GM19324 (cell line): ENCODE results near the gene HLA-DMB.

Source experiments
- ATAC-seq: cut with Tn5 transposase; IDR thresholded peaks from one replicate; pipeline ENCODE4 v1.9.1; 2021; ENCODE audit warnings: mild to moderate bottlenecking, moderate library complexity; ENCODE audit not compliant: unreplicated experiment, low FRiP score

Gene HLA-DMB

DNA sequence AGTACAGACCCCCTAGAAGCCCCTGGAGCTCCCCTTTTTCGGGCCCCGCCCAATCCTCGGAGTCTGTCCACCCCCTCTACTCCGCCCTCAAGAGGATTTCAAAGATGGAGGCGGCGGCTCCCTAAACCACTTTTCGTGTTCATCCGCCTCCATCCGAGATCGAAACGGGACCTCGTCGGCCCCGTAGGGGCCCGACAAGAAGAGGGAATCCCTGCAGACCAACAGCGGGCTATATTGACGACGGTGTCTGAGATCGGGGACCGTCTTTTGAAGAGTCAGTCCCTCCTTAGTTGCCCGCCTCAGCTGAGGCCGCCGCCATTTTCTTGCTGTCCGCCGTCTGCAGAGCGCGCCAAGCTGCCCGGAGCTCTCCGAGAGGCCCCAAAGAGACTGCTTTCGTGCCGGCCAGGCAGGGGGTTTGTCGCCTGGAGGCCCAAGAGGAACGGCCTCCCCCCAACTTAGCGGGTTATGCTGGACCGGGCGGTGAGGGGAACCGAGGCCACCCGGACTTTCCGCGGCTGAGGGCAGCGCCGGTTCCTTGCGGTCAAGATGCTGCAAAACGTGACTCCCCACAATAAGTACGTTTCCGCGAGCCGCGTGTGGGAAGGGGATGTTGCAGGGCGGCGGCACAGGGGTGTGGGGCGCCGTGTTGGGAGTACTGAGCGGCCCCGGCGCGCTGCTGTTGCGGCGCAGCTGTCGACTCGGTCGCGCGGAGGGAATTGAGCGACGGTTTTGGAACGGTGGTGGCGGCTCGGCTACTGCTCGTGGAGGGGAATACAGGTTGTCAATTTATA is 31.7 kb upstream of the HLA-DMB start:
- no peak for ATAC-seq

DNA sequence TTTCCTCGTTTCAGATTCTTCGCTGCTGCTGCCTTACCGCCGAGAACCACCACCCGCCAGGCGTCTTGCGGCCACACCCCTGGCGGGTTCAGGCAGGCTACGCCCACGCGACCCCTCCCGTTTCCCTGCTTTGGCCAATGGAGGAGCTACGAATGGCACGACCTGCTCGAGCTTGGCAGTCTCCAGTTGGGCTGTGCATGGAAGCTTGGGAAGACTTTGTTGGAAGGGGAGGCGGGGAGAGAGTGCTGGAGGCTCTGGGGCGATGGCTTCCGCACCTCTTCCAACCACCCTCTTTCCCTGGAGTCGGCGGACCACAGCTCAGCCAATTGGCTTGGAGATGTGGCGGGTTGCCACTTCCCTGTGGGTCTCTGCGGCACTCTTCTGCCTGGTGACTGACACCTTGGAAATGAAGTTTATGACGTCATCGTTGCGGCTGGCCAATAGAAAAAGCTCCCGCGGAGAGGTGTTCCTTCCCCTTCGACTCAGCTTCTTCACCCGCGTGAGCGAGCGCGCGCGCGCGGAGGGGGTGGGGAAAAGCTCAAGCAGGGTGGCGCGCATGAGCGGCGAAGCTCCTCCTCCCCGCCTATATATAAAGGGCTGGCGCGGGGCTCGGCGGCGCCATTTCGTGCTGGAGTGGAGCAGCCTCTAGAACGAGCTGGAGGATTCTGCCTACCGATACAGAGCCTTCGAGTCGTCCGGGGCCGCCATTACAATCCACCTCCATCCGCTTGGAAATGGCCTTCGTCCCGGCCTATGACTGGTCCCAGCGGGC is 30.9 kb upstream of the HLA-DMB start:
- peak; percentile 49 for ATAC-seq

DNA sequence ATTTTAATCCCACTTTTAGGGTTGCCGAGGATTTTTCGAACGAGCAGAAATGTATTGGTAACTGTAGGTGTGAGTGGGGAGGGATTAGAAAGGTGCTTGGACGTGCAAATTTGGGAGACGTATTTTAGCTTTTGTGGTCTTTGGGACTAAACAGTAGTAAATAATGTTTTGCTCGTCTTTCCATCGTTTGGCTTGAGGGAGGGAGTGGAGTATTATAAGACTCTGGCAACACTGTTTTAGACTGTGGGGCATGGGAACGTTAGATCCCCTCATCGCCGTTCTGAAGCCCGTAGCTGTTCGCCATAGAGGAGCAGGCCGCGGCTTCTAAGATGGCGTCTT is 30.4 kb upstream of the HLA-DMB start:
- ATAC-seq = no peak

DNA sequence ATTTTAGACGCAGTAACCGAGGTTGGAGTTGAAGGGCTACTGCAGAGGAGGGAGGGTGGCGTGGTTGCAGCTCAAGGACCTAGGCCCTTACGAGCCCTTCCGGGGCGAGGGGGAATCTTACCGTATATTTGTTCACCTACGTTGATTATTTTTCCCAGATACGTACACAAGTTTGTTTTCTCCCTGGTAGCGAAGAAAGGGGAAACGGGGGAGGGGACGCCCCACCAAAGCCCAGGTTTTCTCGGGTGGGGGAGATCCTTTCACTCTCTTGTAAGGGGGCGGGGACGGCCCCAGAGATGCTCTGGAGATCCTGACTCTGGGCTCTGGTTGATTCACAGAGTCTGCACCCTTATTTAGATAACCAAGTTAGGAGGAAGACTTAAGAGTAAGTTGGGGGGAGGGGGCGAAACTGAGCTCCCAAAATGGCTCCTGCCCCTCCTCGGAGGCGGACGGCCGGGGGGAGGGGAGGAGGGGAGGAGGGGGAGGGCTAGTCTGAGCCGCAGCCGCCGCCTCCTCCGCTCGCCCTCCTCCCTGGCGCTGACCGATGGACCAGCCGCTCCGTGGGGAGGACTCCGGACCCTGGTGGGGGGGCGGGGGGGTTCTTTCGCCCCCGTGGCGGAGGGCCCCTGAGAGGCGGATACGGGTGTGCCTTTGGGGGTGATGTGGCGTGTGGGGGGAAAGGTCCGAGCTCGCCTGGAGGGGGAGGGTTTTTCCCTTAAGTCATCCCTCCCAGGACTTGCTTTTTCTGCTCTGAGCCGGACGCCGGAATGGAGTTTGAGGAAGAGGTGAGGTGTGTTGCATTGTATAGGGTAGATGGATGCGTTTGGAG is 29.8 kb upstream of the HLA-DMB start:
- ATAC-seq = no peak

DNA sequence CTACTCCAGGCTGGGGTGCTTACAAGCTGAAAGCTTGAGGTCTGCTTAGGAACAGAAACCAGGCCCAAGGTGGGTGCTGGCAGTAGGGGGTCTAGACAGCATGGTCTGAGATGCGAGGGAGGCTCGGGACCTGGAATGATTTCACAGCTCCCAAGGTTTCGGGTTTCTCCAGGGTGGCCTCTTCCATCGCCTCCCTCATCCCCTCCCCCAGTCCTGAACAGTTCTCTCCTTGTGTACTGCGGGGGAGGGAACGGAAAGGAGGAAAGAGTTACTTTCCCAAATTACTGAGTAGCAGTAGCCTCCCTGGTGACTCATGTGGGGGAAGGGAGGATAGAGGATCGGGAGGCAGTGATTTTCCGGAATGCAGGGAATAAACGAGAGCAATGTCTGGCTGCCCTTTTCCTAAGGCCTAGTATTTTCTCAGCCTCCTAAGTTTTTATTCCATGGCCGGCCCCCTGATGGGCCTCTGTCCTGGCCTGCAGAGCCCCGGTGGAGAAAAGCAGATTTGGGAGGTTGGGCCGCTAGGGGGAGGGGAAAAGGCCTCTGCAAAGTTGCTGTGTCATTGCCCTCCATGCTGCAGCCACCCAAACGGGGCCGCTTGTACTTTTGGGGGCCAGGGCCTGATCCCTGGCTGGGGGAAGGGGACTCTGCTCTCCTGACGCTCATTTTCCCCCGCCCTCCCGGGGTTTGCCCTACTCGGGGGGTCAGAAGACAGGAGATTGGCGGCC is 29.0 kb upstream of the HLA-DMB start:
- no peak for ATAC-seq

DNA sequence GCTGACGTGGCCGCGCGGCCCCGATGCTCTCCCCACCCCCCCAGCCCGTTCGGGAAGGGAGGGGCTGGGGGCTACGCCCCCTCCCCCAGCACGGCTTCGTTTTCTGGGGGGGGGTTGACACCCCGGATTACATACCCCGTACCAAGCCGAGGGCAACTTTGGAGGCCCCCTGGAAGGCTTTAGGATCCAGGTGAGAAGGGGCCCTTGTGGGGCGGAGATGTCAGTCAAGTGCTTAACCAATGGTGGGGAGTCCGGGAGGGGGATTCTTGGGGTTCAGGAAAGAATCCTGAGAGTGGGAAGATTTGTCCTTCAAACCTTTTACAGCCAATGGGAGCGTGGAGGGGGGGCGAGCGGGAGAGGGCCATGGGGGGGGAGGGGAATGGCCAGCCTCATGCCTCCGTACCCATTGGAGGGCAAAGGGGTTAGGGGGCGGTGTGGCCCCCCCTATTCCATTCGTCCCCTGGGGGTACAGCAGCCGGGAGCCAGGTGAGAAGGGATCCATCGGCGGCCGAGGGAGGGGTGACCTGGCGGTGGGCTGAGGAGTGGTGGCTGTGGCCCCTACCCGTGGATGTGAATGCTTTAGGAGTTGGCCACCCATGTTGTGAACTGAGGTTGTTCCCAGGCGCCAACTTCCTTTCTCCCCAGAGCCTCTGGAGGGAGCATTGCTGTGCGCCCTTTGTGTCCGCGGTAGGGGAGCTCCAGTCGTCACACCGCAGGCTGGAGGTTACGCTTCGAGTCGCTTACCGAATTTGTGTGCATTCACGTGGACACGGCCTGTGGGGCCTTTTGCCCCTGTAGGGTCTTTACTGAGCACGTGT is 28.2 kb upstream of the HLA-DMB start:
- ATAC-seq = no peak

DNA sequence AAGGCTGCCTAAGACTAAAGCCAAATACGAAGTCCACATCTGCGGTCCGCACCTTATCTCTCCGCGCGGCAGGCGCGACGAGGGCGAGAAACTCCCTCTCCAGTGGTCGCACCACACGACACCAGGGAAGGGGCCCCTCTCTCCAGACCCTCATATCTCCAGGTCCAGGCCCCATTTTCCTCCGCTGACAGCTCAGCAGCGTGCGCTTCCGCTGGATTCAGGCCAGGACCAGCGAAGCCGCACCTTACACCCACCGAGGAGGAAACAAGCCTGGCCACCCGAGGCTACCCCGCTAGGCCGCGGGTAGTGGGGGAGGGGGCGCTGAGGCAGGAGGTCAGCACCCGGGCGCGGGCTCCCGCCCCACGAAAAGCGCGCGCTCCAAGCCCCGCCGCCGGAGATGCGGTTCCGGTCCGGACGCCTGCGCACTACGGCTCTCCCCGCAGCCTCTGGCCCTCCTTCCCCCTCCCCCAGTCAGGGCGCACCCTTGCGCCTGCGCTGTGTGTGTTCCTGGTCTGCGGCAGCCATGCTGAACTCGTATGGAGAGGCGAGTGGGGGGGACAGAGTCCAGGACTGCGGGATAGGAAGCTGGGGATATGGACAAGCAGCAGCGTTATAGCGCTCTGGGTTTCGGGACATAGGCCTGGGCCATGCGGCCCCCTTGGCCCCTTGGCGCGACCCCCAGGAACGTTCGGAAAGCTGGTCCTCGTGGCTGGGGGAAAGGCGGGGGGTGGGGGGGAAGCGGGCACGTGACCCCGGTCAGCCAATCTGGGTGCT is 27.5 kb upstream of the HLA-DMB start, which contains the start of gene BRD2:
BRD2 (plus strand) TSS at position 502 of the 774 bp plus-strand sequence. CDS start 4,305 bp downstream, outside the sequence.
- peak; percentile 42 for ATAC-seq

DNA sequence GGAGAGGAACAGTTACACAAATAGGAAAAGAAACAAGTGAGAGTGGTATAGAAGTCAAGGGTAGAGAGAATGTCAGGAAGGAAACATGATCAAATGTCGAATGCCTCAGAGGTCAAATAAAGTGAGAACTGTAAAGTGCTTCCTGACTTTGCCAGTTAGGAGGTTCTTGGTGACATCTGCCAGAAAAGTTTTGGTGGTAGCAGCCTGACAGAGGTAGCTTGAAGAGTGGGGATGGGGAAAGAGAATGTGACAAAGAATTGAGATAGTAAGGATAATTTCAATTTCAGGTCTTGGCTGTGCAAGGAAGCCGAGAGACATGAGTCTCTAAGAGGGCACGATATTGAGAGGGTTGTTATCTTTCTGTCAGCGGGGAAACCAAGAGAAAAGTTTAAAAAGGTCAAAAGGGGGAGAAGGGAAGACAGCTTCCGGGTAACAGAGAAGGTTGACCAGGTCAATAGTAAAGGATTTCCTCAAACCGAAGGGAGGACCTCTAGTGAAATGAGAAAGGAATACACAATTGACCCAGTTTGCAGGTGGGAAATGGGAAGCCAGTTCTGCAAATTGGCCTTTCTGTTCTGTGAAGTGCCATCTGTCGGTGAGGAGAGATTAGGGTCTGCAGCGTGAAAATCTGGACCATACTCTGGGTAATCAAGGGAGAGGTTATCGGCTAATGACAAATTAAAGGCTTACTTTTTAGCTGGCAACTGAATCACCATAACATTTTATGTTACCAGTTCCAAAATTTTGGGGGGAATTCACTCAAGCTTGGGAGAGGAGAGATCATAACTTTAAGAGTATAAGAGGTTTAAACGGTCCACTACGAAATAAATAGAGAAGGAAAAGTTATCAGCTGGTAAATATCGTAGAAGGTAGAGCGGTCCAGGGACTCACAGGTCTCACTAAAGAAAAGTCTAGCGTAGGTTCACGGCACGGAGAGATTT is 26.6 kb upstream of the HLA-DMB start:
- no peak for ATAC-seq

DNA sequence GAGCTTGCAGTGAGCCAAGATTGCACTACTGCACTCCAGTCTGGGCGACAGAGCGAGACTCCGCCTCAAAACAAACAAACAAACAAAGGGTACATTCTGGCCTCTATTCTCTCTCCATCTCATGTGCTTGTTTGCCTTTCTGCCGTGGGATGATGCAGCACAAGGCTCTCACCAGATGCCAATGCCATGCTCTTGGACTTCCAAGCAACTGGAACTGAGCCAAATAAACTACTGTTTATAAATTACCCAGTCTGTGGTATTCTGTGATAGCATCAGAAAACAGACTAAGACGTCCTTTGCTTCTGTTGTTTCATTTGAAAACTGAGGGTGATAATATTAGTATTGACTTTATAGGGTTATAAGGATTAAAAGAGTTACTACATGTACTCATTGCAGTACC is 23.9 kb upstream of the HLA-DMB start:
- no peak for ATAC-seq

DNA sequence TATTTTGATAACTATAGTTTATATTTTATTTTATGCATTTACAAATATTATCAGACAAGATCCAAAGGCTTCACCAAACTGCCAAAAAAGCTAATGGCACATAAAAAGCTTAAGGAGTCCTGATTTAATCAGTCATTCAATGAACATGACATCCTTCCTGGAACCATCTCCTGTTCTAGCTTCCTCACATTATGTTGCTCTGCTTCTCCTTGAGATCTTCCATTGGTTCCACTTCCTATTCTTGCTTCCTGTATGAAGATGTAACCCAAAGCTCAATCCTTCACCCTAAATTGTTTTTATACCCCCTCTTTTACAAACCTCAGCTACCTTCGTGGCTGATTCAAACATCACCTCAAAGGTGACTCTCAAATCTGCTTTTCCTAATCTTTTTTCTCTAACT is 23.0 kb upstream of the HLA-DMB start:
- no peak for ATAC-seq

DNA sequence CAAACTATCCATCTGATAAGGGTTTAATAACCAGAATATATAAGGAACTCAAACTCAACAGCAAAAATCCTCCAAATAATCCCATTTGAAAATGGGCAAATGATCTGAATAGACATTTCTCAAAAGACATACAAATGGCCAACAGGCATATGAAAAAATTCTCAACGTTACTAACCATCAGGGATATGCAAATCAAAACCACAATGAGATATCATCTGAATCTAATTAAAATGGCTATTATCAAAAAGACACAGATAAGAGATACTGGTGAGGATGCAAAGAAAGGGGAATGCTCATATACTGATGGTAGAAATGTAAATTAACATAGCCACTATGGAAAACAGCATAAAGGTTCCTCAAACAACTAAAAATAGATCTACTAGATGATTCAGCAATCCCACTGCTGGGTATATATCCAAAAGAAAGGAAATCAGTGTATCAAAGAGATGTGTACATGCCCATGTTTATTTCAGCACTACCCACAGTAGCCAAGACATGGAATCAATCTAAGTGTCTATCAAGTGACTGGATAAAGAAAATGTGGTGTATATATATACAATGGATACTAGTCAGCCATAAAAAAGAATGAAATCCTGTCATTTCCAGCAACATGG is 21.5 kb upstream of the HLA-DMB start:
- ATAC-seq = no peak

DNA sequence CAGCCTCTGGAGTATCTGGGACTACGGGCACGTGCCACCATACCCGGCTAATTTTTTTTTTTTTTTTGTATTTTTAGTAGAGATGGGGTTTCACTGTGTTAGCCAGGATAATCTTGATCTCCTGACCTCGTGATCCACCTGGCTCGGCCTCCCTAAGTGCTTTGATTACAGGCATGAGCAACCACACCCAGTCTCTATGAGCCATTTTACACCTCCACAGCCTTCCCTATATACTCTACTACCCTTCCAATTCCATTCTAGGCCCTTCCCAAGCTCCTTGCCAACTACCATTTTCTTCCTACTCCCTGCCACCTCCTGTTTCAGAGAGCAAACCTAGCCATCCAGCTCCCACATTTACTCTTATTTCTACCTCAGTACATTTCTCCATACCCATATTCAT is 19.7 kb upstream of the HLA-DMB start:
- ATAC-seq = no peak

DNA sequence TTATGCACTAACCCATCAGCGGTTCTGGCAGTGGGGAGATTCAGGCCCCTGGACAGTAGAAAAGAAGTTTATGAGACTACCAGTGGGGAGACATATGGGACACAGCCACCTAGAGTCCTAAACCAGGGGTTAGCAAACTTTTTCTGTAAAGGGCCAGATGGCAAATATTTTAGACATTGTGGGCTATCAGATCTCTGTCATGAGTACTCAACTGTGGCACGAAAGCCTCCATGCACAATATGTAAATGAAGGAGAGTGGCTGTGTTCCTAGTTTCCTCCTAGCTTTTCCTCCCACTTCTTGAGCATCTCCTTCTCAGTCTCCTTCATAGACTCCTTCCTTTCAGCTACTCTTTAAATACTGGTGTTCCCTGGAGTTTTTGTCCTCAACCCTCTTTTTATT is 15.3 kb upstream of the HLA-DMB start:
- no peak for ATAC-seq

DNA sequence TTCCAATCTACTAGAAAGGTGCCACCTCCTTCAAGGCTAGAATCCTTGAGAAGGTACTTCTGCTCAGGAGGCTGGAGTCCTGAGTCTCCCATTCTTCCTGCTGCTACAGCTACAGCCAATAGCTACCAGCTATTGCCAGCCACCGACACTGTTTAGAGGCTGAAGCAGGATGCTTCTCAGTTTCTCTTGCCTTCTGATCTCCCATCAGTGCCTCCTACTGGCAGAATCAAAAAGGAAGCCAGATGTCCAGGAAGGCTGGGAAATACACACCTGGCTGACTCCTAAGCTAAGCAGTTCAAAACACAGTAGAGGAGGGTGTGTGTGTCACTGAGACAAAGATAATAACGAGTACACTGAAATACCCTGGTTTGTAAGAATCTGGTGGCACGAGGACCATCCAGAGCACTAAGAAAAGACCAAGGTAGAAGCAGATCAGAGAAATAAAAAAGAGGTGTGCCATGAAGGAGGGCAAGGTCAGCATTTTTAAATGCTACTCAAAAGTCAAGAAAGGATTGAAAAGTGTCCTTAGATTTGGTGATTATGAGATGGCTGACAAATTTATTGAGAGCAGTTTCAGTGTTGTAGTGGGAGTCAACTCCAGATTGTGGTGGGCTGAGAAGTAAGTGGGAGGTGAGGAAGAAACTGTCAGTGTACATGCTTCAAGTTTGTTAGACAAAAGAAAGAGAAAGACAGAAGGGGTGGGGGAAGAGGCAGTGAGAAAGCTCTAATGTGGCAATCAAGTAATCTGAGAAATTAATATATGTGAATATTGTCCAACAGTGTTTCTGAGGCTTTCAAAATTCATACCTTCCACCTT is 14.4 kb upstream of the HLA-DMB start:
- ATAC-seq = no peak

DNA sequence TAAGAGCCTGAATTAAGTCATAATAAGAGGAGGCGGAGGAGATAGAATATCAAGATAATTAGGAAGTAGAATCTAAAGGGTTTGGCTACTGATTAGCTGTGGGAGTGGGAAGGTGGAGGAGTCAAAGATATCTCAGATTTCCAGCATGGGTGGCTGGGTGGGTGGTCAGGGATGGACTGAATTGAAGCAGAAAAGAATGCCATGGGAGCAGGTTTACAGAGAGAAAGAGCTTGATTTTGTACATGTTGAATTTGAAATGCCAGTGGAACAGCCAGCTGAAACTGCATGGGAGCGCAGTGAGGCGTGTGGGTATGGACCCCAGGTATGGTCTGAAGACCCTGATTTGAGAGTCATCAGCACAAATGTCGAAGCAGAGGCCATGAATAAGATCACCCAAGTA is 13.4 kb upstream of the HLA-DMB start:
- ATAC-seq = no peak

DNA sequence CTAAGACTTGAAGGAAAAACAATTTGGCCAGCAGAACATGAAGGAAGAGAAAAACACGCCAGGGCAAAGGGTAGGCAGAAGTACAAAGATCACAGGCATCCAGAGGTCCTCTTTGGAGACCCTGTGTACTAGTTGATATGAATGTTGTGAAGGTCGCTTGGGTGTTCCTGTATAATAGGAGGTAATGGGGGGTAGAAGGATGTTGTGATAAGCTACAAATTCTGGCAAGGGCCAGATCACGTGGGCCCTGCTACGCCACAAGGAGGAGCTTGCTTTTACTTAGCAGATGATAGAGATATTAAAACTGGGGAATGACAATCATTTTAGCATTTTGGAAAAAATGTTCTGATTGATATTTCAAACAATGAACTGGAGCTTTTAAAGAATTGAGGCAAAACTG is 12.9 kb upstream of the HLA-DMB start:
- no peak for ATAC-seq
